GM19025 (cell line): ENCODE data around the gene CELF2.

Experiments used
- ATAC-seq: cut with Tn5 transposase; IDR thresholded peaks from one replicate; pipeline ENCODE4 v1.9.1; 2021; ENCODE audit warnings: mild to moderate bottlenecking, low read depth, moderate library complexity; ENCODE audit not compliant: unreplicated experiment

CELF2 gene

GRCh38 chr10:11150231-11150731 is 132.6 kb downstream of the CELF2 start:
- no peak for ATAC-seq

GRCh38 chr10:11150879-11151415 is 133.3 kb downstream of the CELF2 start:
- ATAC-seq = no peak

GRCh38 chr10:11152801-11153200 is 135.1 kb downstream of the CELF2 start:
- ATAC-seq = no peak

GRCh38 chr10:11153245-11153644 is 135.6 kb downstream of the CELF2 start:
- no peak for ATAC-seq

- ATAC-seq = no peak
These were observed 136.1 kb downstream of the CELF2 start for GRCh38 chr10:11153766-11154165.

- ATAC-seq = peak; percentile 45
These were observed 136.7 kb downstream of the CELF2 start for GRCh38 chr10:11154333-11154732.

GRCh38 chr10:11154849-11155498 is 137.3 kb downstream of the CELF2 start:
- no peak for ATAC-seq

- no peak for ATAC-seq
These were observed 138.8 kb downstream of the CELF2 start for GRCh38 chr10:11156480-11156879.

GRCh38 chr10:11157292-11158076 is 139.8 kb downstream of the CELF2 start:
- ATAC-seq = no peak

- no peak for ATAC-seq
These were observed 140.4 kb downstream of the CELF2 start for GRCh38 chr10:11158080-11158479.

GRCh38 chr10:11159543-11160215 is 142.0 kb downstream of the CELF2 start:
- no peak for ATAC-seq

GRCh38 chr10:11161096-11161495 is 143.4 kb downstream of the CELF2 start:
- no peak for ATAC-seq

GRCh38 chr10:11161910-11162309 is 144.2 kb downstream of the CELF2 start:
- no peak for ATAC-seq

GRCh38 chr10:11162828-11163599 is 145.3 kb downstream of the CELF2 start:
- ATAC-seq = peak; percentile 73

- no peak for ATAC-seq
These were observed 146.3 kb downstream of the CELF2 start for GRCh38 chr10:11163780-11164550.

- no peak for ATAC-seq
These were observed 146.8 kb downstream of the CELF2 start for GRCh38 chr10:11164551-11164802.

- no peak for ATAC-seq
These were observed 147.3 kb downstream of the CELF2 start for GRCh38 chr10:11164803-11165590.

GRCh38 chr10:11165591-11166543 is 148.2 kb downstream of the CELF2 start:
- peak; percentile 39 for ATAC-seq
